Thyroid gland (tissue), 4 donors: ENCODE data around the gene ARHGAP4. TPM values are rescaled to one million over a fixed set of nuclear protein-coding genes. Genes with fewer than 3 reads are reported as not detected.

ENCODE experiments used
- DNase-seq, 2 donors: peaks; one replicate each; pipeline ENCODE4 v3.0.0-alpha.2; 2019
- H3K27ac ChIP-seq, 3 donors: fragments of 200-600 bp; sonication (generic); 1 replicate in 2 of 3; 2 replicates in 1 of 3; pipeline ENCODE4 v1.5.1; 2016 to 2019; ENCODE audit warnings: mild to moderate bottlenecking in 1 of 3, moderate library complexity in 1 of 3
- H3K27me3 ChIP-seq: fragments of 200-600 bp; sonication (generic); one replicate; pipeline ENCODE4 v1.5.1; 2019
- H3K36me3 ChIP-seq, 2 donors: fragments of 200-600 bp; sonication (generic); one replicate each; pipeline ENCODE4 v1.5.1; 2016 to 2019
- H3K4me1 ChIP-seq, 2 donors: fragments of 200-600 bp; sonication (generic); one replicate each; pipeline ENCODE4 v1.5.1; 2017 to 2019
- H3K4me3 ChIP-seq, 3 donors: fragments of 200-600 bp; sonication (generic); replicated peaks in 1 of 3; 1 replicate in 2 of 3; 2 replicates in 1 of 3; pipeline ENCODE4 v1.5.1; 2016; ENCODE audit warnings: mild to moderate bottlenecking in 1 of 3
- H3K9me3 ChIP-seq: fragments of 200-600 bp; sonication (generic); one replicate; pipeline ENCODE4 v1.5.1; 2017
- CTCF ChIP-seq, 6 experiments: fragments of 200-600 bp in 3 of 6; fragments of 450-650 bp in 3 of 6; sonication (generic) in 3 of 6; IDR thresholded peaks; one replicate each; pipeline ENCODE4 v1.5.1; 2016 to 2019; ENCODE audit warnings: antibody characterized with exemption in 6 of 6, mild to moderate bottlenecking in 2 of 6, inconsistent platforms in 1 of 6, moderate library complexity in 1 of 6
- POLR2A ChIP-seq, 2 donors: fragments of 450-650 bp; IDR thresholded peaks; one replicate each; pipeline ENCODE4 v1.6.1; 2017; ENCODE audit warnings: antibody characterized with exemption in 2 of 2, mild to moderate bottlenecking in 2 of 2, moderate library complexity in 1 of 2
- WGBS, 2 donors: methylation state at CpG; one replicate each; pipeline ENCODE4 v1.1.5; 2017; 5-methylcytosine and 5-hydroxymethylcytosine counted together
- intact Hi-C: fragments of 100-400 bp; cut with DNase I; formaldehyde crosslinking; loops from one replicate; pipeline ENCODE4 v1.15.1; 2023
- total RNA-seq, 4 donors: library from RNA; depleted of rRNA; stranded (reverse); fragments of >200 nt; gene quantifications; one replicate each; pipeline ENCODE4 v1.2.3, GENCODE V29; 2016

Gene ARHGAP4
- total RNA-seq, 4 donors from 2014 or later: 6.5 to 37.0 (median 12.2) TPM

DNA sequence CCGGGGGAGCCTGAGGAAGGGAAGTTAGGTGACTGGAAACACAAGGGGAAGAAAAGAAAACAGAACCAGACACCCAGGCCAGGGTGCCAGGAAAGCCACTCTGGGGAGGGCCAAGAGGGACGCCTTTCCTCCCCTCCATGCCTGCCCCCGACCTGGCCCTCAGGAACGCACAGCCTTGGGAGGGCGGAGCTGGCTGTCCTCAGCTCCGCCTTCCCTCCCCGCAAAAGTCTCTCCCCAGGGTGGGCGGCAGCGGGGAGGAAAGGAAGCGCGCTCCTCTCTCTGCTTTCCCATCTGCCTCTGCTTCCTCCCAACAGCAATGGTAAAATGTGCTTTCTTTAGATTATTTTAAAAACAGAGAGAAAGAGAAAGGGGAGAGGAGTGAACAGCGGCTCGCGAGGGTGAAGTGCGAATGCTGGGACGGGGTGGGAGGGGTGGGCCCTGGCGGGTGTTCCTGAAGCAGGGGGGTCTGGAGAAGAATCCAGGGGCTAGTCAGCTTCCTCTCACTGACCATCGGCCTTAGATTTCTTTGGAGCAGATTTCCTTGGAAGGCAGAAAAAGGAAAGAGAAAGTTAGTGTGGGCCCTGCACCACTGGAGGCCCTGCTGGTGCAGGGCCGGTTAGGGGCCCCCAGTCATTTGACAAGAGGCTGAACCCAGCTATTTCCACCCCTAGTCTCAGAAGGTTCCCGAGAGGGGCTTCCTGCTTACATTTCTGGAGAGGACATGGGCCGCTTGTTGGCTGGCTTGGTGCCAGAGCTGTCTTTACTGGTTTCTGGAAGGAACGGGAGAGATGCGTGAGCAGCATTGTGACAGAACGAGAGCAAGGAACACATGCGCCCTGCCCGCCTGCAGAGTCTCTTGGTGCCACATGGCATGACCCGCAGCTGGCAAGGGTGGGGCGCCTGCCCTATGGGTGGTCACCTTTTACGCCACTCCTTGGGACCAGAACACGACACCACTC is 23.1 kb upstream of the ARHGAP4 start:
- Histone ChIP-seq H3K27me3 (no peaks in the 10 kb centered on the region), H3K36me3 (peaks cover 42 to 44% of the 10 kb centered on the region in 2 donors), H3K4me3 (no peak overlapping the region), H3K4me1 (peaks cover 0 to 1% of the 10 kb centered on the region in 2 donors), H3K27ac (no peak overlapping the region), H3K9me3 (no peaks in the 10 kb centered on the region)
- no peak for TF ChIP-seq POLR2A (IDR thresholded peaks at IDR 0.05)
- TF ChIP-seq CTCF (IDR thresholded peaks at IDR 0.05): no peak
- intact Hi-C loops: no loop called here
- DNase-seq: no peak
- 60 to 67% methylated on average over 16 to 22 of the region's 30 CpGs for WGBS, 2 donors

- peaks cover 35 to 38% of the 10 kb centered on the region in 2 donors for H3K36me3 ChIP-seq
- no peaks in the 10 kb centered on the region for H3K27me3 ChIP-seq
- TF ChIP-seq POLR2A (IDR thresholded peaks at IDR 0.05) (no peak), CTCF (IDR thresholded peaks at IDR 0.05) (no peak)
- peaks cover 0 to 4% of the 10 kb centered on the region in 2 donors for H3K4me1 ChIP-seq
- H3K4me3 ChIP-seq: no peak overlapping the region
- intact Hi-C loops: no loop called here
- no peak for DNase-seq
- peak overlapping the region in 1 of 3 donors; percentile 33 for H3K27ac ChIP-seq
- H3K9me3 ChIP-seq: no peaks in the 10 kb centered on the region
- 63 to 73% methylated on average over 2 to 4 of the region's 10 CpGs for WGBS, 2 donors
Observed at GRCh38 chrX:153948002-153948466, 22.0 kb upstream of the ARHGAP4 start.

DNA sequence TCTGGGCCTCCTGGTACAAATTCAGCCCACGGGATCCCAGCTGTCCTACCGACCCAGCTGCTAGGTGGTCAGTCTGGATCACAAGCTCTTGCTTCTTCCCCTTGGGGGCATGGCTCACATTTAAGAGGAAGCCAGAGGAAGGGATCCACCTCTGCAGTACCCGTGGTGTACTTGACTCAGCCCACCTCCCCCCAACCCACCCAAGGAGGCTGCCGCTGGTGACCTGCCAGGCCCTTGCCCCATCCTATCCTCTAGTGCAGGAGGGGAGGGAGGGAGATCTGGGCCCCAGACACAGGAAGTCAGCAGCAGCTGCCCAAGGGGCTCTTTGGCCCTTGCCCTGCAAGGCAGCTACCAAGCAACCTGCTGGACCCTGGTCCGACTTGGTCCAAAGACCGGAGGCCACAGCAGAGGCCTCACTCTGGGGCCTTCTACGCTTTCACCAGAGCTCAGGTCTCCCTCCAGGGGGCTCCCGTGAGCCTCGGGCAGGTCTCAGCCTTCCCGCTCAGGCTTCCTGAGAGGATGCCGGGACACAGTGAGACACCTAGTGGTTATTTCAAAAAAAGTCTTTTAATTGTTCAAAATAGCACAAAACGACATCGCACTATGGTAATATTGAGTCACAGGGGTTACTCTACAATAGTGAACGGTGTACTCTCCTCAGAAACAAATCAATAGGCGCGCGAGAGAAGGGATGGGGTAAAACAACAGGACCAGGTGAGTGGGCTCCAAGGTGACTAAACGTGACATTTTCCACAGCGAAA is 21.1 kb upstream of the ARHGAP4 start:
- intact Hi-C loops: no loop called here
- Histone ChIP-seq H3K4me1 (peaks cover 0 to 4% of the 10 kb centered on the region in 2 donors), H3K27ac (peak overlapping the region in 1 of 3 donors; percentile 33), H3K27me3 (no peaks in the 10 kb centered on the region), H3K9me3 (no peaks in the 10 kb centered on the region), H3K4me3 (no peak overlapping the region), H3K36me3 (peaks cover 29 to 31% of the 10 kb centered on the region in 2 donors)
- peak; percentile 46 to 50 for DNase-seq
- WGBS, 2 donors: 36 to 58% methylated on average over 12 to 13 of the region's 19 CpGs
- TF ChIP-seq CTCF (IDR thresholded peaks at IDR 0.05) (peak in 5 of 6 experiments; percentile 10 to 57 (median 55)), POLR2A (IDR thresholded peaks at IDR 0.05) (no peak)

- Histone ChIP-seq H3K27me3 (no peaks in the 10 kb centered on the region), H3K9me3 (no peaks in the 10 kb centered on the region), H3K4me1 (peaks cover 0 to 4% of the 10 kb centered on the region in 2 donors), H3K4me3 (no peak overlapping the region), H3K27ac (no peak overlapping the region), H3K36me3 (peaks cover 20 to 21% of the 10 kb centered on the region in 2 donors)
- no peak for DNase-seq
- no peak for TF ChIP-seq CTCF (IDR thresholded peaks at IDR 0.05)
- WGBS, 2 donors: 77 to 86% methylated on average over 4 to 19 of the region's 24 CpGs
- intact Hi-C loops: no loop called here
Observed at GRCh38 chrX:153945956-153946943, 20.2 kb upstream of the ARHGAP4 start.
